Measurements from ENCODE around the gene FSD1.

Gene FSD1

DNA sequence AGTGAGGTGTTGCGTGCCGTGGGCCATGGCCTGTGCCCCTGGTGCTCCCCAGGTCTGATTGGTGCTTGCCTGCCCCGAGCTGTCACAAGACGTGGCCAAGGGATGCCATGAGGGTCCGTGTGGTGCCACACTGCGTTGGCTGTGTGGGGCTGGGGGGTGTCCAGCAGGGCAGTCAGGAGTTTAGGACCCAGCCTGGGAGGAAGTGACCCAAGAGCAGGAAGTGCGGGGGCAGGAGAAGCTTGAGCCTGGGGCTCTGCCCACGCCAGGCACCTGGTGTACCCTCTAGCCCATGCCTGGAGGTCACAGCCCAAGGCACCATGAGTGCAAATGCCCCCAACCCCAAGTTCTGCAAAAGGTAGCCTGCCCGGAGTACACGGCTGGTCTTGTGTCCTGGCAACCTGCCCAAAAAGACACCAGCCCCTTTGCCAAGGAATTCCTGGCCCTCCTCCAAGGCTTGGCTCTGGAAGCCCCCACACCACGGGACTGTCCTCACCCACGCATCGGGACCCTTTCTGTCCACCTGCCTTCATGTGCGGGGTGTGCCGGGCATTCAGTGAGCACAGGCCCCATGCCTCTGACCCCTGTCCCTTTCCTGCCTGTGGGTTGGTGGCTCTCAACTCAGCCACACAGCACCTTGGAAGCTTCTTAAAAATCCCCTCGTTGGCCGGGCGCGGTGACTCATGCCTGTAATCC, 63.9 kb downstream of the FSD1 start:
- peaks cover 40% of the 10 kb centered on the region for H3K4me1 Mint-ChIP-seq

DNA sequence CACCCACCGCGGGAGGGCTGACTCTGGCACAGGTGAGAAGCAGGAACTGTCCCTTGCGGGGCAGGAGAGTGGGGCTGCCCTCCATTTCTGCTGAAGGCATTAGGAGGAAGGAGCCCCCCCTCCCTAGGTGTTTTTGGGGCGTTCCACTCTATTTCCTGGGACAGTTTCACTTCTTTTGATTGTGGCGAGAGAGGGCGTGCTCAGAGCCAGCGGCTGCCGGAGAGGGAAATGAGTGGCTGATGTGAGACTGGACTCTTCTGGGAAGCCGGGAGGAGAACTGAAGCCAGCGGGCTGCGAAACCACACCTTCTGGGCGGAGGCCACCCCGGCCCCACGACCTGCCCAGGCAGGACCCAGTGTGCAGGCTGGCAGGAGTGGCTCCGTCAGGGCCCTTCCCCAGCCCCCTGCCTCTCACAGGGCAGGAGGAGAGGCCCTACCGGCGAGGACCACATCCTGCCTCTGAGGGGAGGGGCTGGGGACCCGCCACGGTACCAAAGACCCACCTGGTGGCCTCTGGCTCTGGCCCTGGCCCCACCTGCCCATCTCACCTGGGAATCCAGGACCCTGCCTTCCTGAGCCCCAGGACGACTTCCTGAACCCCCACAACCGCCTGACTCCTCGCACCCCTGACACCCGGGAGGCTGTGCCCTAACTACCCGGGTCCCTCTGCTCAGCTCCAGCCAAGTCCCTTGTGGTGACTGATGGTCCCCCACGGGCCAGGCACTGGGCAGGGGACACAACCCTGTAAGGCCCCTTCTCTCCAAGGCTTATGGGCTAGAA, 64.9 kb downstream of the FSD1 start:
- peak overlapping the region; percentile 86 for H3K4me3 Mint-ChIP-seq
- H3K27ac Mint-ChIP-seq (ENCODE audit: low read depth), result peak overlapping the region; percentile 91
- peaks cover 12% of the 10 kb centered on the region for H3K36me3 Mint-ChIP-seq (ENCODE audit: insufficient read depth)
- H3K27me3 Mint-ChIP-seq, result no peaks in the 10 kb centered on the region
- peak; percentile 71 for ATAC-seq (replicated peaks; ENCODE audit: extremely low read depth, poor library complexity, severe bottlenecking)
- peak; percentile 43 to 65 for DNase-seq (ENCODE audit: low spot score in 2 of 2)
- no peaks in the 10 kb centered on the region for H3K9me3 Mint-ChIP-seq
- H3K4me1 Mint-ChIP-seq, result peaks cover 45% of the 10 kb centered on the region

More for the DNA sequence above, 63.9 kb downstream of the FSD1 start:
- peaks cover 12% of the 10 kb centered on the region for H3K36me3 Mint-ChIP-seq (ENCODE audit: insufficient read depth)
- H3K9me3 Mint-ChIP-seq, result no peaks in the 10 kb centered on the region
- no peaks in the 10 kb centered on the region for H3K27me3 Mint-ChIP-seq
- ATAC-seq (replicated peaks; ENCODE audit: extremely low read depth, poor library complexity, severe bottlenecking) (no peak), DNase-seq (ENCODE audit: low spot score in 2 of 2) (no peak)
- H3K27ac Mint-ChIP-seq (ENCODE audit: low read depth), result peak overlapping the region; percentile 91
- peak overlapping the region; percentile 86 for H3K4me3 Mint-ChIP-seq

DNA sequence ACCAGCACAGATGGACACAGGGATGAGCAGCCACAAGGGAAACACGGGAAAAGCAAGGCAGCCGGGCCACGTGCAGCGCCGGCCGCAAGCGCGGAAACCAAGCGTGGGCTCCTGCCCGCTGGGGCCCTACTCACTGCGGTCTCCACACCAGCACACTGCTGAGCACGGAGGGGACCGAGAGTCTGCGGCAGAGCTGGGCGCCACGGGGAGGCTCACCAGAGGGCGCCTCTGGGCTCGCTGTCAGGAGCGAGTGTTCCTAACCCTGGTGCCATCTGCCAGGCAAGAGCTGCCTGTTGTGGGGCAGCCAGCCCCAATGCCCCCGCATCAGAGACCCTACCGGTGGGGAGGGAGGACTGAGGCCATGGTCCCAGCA, 65.5 kb downstream of the FSD1 start:
- H3K9me3 Mint-ChIP-seq, result no peaks in the 10 kb centered on the region
- H3K4me1 Mint-ChIP-seq, result peaks cover 45% of the 10 kb centered on the region
- H3K27ac Mint-ChIP-seq (ENCODE audit: low read depth), result peak overlapping the region; percentile 91
- DNase-seq (ENCODE audit: low spot score in 2 of 2) (peak; percentile 53 to 57), ATAC-seq (replicated peaks; ENCODE audit: extremely low read depth, poor library complexity, severe bottlenecking) (peak; percentile 78)
- H3K27me3 Mint-ChIP-seq, result no peaks in the 10 kb centered on the region
- H3K4me3 Mint-ChIP-seq, result peak overlapping the region; percentile 86
- peaks cover 8% of the 10 kb centered on the region for H3K36me3 Mint-ChIP-seq (ENCODE audit: insufficient read depth)

DNA sequence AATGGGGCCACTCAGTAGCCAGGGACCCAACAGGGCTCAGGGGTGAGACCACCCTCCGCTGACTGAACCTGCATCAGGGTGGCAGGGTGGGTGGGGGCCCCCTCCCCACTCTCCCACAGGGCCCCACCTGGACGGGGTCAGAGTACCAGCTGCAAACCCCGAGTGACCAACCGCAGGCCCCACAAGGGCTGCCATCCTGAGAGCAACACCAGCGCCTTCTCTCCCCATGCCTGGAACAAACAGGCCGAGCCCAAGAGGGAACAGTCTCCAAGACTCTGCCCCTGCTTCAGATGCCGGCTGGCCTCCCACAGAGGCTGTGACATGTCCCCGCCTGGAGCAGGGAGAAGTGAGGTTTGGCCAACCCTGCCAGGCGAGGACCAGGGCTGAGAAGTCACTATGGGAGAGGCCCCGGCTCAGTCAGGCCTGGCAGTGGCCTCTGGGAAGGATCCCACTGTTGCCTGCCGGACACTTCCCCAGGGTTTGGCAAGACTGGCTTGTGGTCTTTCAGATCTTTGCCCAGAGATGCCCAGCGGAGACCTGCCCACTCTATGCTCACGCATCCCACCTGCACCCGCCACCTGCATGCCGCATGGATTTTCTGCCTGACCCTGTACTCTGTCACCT, 66.1 kb downstream of the FSD1 start:
- Mint-ChIP-seq H3K27ac (ENCODE audit: low read depth) (no peak overlapping the region), H3K9me3 (no peaks in the 10 kb centered on the region), H3K4me1 (peaks cover 45% of the 10 kb centered on the region), H3K27me3 (no peaks in the 10 kb centered on the region), H3K4me3 (peak overlapping the region; percentile 86), H3K36me3 (ENCODE audit: insufficient read depth) (peaks cover 7% of the 10 kb centered on the region)
- ATAC-seq (replicated peaks; ENCODE audit: extremely low read depth, poor library complexity, severe bottlenecking) (no peak), DNase-seq (ENCODE audit: low spot score in 2 of 2) (no peak)

DNA sequence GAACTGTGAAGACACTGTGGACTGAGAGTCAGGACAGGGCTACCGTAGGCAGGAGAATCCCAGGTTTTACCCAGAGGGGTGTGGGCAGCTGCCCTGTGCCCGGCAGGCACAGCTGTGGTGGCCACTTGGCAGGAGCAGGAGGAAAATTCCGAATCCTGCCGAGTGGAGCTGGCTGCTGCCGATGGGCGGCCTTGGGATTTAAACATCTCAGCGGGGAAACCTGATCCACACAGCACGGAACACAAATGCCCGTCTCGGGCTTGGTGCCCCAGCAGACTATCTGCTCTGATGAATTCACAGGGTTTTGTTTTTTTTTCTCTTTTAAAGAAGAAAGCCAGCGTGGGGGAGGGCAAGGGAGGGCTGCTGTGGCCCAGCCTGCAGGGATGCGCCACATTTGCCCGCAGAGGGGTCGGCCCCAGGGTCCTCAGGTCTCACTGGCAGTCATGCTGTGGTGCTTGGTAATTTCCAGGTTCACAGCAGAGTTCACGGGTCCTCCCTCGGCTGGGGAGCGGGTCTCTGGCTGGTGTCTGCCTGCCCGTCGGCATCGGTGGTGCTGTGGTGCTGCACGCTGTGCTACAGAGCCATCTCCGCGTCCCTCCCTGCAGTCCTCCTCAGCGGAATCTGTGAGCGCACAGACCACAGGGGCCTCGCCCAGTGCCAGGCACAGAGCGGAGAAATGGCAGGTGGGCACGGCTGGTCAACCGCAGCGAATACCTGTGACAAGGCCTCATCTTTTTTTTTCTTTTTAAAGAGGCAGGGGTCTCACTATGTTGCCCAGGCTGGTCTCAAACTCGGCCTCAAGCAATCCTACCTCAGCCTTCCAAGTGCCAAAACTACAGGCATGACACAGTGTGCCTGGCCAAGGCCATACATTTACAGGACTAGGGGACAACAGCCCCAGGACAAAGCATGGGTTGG, 67.1 kb downstream of the FSD1 start:
- H3K27ac Mint-ChIP-seq (ENCODE audit: low read depth), result no peak overlapping the region
- ATAC-seq (replicated peaks; ENCODE audit: extremely low read depth, poor library complexity, severe bottlenecking) (no peak), DNase-seq (ENCODE audit: low spot score in 2 of 2) (no peak)
- peaks cover 50% of the 10 kb centered on the region for H3K4me1 Mint-ChIP-seq
- H3K27me3 Mint-ChIP-seq, result no peaks in the 10 kb centered on the region
- no peaks in the 10 kb centered on the region for H3K9me3 Mint-ChIP-seq
- H3K36me3 Mint-ChIP-seq (ENCODE audit: insufficient read depth), result peaks cover 7% of the 10 kb centered on the region
- H3K4me3 Mint-ChIP-seq, result peak overlapping the region; percentile 86

DNA sequence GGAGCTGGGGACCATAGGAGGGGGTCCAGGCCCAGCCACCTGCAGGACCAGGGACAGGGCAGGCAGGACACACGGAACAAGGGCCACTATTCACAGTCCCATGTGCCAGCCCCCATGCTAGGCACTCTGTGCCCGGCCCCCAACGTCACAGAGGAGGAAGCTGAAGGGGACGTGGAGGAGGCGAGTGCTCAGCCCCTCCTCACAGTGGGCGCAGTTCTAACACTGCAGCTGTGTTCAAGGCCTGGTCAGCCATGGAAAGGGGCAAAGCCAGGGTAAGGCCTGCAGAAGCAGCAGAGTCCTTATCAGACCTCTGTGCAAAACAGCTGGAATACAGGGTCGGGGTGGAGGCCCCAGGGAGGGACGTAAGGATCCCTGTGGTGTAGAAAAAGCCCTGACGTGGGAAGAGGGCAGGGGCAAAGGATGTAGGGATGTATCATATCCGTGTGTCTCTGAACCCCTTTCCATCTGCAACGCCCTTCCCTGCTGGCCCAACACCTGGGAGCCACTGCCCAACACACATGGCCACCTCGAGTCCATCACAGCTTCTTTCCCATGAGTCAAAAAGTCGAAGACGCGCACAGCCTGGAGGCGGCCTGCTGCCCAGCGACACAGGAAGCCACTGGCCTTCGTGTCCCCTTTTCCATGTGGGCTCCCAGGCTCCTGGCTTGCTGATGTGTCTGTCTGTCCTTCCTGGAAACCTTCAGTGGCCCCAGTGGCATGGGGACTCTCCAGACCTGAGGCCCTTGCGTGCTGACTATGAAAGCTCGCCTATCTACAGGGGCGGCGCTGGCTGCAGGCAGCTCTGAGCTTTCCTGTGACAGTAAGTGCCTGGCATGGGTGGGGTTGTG, 68.0 kb downstream of the FSD1 start:
- Mint-ChIP-seq H3K9me3 (no peaks in the 10 kb centered on the region), H3K27ac (ENCODE audit: low read depth) (no peak overlapping the region)

DNA sequence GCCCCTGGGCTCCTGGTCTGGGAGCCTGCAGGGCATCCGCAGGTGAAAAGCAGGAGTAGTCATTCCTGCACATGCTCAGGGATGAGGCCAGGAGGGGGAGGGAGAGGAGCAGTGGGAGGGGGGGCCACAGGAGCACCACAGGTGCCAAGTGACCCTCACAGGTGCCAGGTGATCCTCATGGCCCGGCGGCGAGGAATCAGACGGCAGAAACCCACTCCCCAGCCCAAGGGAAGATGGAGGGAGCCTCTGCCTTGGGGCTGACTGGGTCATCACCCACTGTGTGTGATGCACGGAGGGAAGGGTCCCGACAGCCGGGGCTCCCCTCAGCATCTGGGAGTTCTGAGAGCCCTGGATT, 68.6 kb downstream of the FSD1 start:
- Mint-ChIP-seq H3K36me3 (ENCODE audit: insufficient read depth) (peaks cover 5% of the 10 kb centered on the region), H3K4me3 (no peak overlapping the region), H3K27me3 (no peaks in the 10 kb centered on the region), H3K27ac (ENCODE audit: low read depth) (no peak overlapping the region), H3K4me1 (peaks cover 55% of the 10 kb centered on the region), H3K9me3 (no peaks in the 10 kb centered on the region)
- DNase-seq (ENCODE audit: low spot score in 2 of 2) (no peak), ATAC-seq (replicated peaks; ENCODE audit: extremely low read depth, poor library complexity, severe bottlenecking) (no peak)

More for the DNA sequence above, 68.0 kb downstream of the FSD1 start:
- Mint-ChIP-seq H3K4me3 (no peak overlapping the region), H3K4me1 (peaks cover 55% of the 10 kb centered on the region), H3K27me3 (no peaks in the 10 kb centered on the region), H3K36me3 (ENCODE audit: insufficient read depth) (peaks cover 7% of the 10 kb centered on the region)
- ATAC-seq (replicated peaks; ENCODE audit: extremely low read depth, poor library complexity, severe bottlenecking) (no peak), DNase-seq (ENCODE audit: low spot score in 2 of 2) (no peak)
